HepG2 (cell line): ENCODE data around the gene MZF1. TPM values are rescaled to one million over a fixed set of nuclear protein-coding genes. Genes with fewer than 3 reads are reported as not detected.

Source experiments
- AGO2 ChIP-seq: fragments of 200-400 bp; formaldehyde crosslinking; optimal IDR thresholded peaks from 2 replicates; pipeline ENCODE3; 2017; ENCODE audit warnings: mild to moderate bottlenecking, low read depth, low read length, moderate library complexity
- BORCS8-MEF2B ChIP-seq: sonication (generic); formaldehyde crosslinking; IDR thresholded peaks from 2 replicates; pipeline ENCODE4 v1.8.0; 2022; ENCODE audit warnings: mild to moderate bottlenecking, missing genetic modification reagents
- CHCHD3 ChIP-seq: sonication (generic); formaldehyde crosslinking; IDR thresholded peaks from 2 replicates; pipeline ENCODE4 v1.8.0; 2022; ENCODE audit warnings: mild to moderate bottlenecking, missing genetic modification reagents, moderate library complexity
- GABPA ChIP-seq, 2 experiments: IDR thresholded peaks; 2 replicates each; pipeline ENCODE4 v1.6.1; 2011 to 2016; ENCODE audit warnings: low read depth in 2 of 2, low read length in 1 of 2, missing biosample characterization in 1 of 2, missing genetic modification characterization in 1 of 2
- GLI4 ChIP-seq: sonication (generic); formaldehyde crosslinking; IDR thresholded peaks from 2 replicates; pipeline ENCODE4 v1.5.1; 2020; ENCODE audit warnings: missing genetic modification reagents, mild to moderate bottlenecking, moderate library complexity, borderline replicate concordance
- HCFC1 ChIP-seq: fragments of 150-350 bp; IDR thresholded peaks from 2 replicates; pipeline ENCODE4 v1.6.1; 2014; ENCODE audit warnings: low read depth, low read length
- MAFF ChIP-seq: IDR thresholded peaks from 2 replicates; pipeline ENCODE4 v1.6.1; 2011; ENCODE audit warnings: low read depth, low read length, improper control_type of control experiment
- MAFK ChIP-seq, 2 experiments: IDR thresholded peaks in 1 of 2; conservative IDR thresholded peaks in 1 of 2; 2 replicates each; pipeline ENCODE4 v1.6.1; 2011; ENCODE audit warnings: improper control_type of control experiment in 2 of 2, low read length in 2 of 2
- MIXL1 ChIP-seq: IDR thresholded peaks from 2 replicates; pipeline ENCODE4 v1.6.1; 2016
- SALL2 ChIP-seq: sonication (generic); formaldehyde crosslinking; IDR thresholded peaks from 2 replicates; pipeline ENCODE4 v1.8.1; 2023; ENCODE audit warnings: mild to moderate bottlenecking, missing genetic modification reagents, inconsistent platforms
- SMYD3 ChIP-seq: sonication (generic); formaldehyde crosslinking; IDR thresholded peaks from 2 replicates; pipeline ENCODE4 v1.8.1; 2023; ENCODE audit warnings: mild to moderate bottlenecking, missing genetic modification reagents
- STAG1 ChIP-seq: sonication (generic); formaldehyde crosslinking; IDR thresholded peaks from 2 replicates; pipeline ENCODE4 v1.4.0; 2020; ENCODE audit warnings: missing genetic modification reagents
- ZFP91 ChIP-seq: sonication (generic); formaldehyde crosslinking; IDR thresholded peaks from 2 replicates; pipeline ENCODE4 v1.9.0; 2022; ENCODE audit warnings: missing genetic modification reagents, mild to moderate bottlenecking, borderline replicate concordance
- ZFYVE20 ChIP-seq: sonication (generic); formaldehyde crosslinking; IDR thresholded peaks from 2 replicates; pipeline ENCODE4 v1.8.0; 2023; ENCODE audit warnings: low read depth, mild to moderate bottlenecking, moderate library complexity, missing genetic modification reagents, borderline replicate concordance
- ZMYM3 ChIP-seq: sonication (generic); formaldehyde crosslinking; IDR thresholded peaks from 2 replicates; pipeline ENCODE4 v1.5.1; 2020; ENCODE audit warnings: mild to moderate bottlenecking, missing genetic modification reagents
- ZNF253 ChIP-seq: sonication (generic); formaldehyde crosslinking; IDR thresholded peaks from 2 replicates; pipeline ENCODE4 v1.8.0; 2022; ENCODE audit warnings: mild to moderate bottlenecking, missing genetic modification reagents, borderline replicate concordance
- ZNF274 ChIP-seq: sonication (generic); formaldehyde crosslinking; IDR thresholded peaks from 2 replicates; pipeline ENCODE4 v1.5.1; 2020; ENCODE audit warnings: mild to moderate bottlenecking, missing genetic modification reagents
- polyA plus RNA-seq, 8 experiments: library from polyadenylated mRNA; depleted of rRNA in 3 of 8; stranded (reverse) in 7 of 8; unstranded in 1 of 8; fragments of >200 nt; fragmentation: Illumina TruSeq in 4 of 8; extraction: Trizol in 4 of 8; gene quantifications; 2 replicates each; pipeline versions ENCODE4 v1.2.1 to v1.2.3, GENCODE V29; 2011 to 2016; ENCODE audit warnings: low read depth in 4 of 8, missing spikeins in 1 of 8, mixed read lengths in 1 of 8; ENCODE audit not compliant: insufficient read depth in 1 of 8
- total RNA-seq, 5 experiments: library from RNA; depleted of rRNA; stranded (reverse); fragments of >200 nt; fragmentation: Illumina TruSeq; extraction: Trizol; gene quantifications; 2 replicates each; pipeline ENCODE4 v1.2.3, GENCODE V29; 2016; ENCODE audit warnings: low read depth in 1 of 5
- TF ChIP-seq, protein P1 (sequence below): sonication (generic); formaldehyde crosslinking; IDR thresholded peaks from 2 replicates; pipeline ENCODE4 v1.5.0; 2020; ENCODE audit warnings: missing genetic modification reagents
- TF ChIP-seq, protein P2 (sequence below): sonication (generic); formaldehyde crosslinking; IDR thresholded peaks from 2 replicates; pipeline ENCODE4 v1.4.0; 2020; ENCODE audit warnings: mild to moderate bottlenecking, missing genetic modification reagents
- TF ChIP-seq, protein P3 (sequence below): sonication (generic); formaldehyde crosslinking; IDR thresholded peaks from 2 replicates; pipeline ENCODE4 v1.4.0; 2020; ENCODE audit warnings: missing genetic modification reagents

The MZF1 gene
- total and polyA plus RNA-seq, 2 of the 13 experiments (the other 11 are each of a cell fraction or from before 2014, with no cell fraction given), result 3.1 to 8.1 TPM

DNA sequence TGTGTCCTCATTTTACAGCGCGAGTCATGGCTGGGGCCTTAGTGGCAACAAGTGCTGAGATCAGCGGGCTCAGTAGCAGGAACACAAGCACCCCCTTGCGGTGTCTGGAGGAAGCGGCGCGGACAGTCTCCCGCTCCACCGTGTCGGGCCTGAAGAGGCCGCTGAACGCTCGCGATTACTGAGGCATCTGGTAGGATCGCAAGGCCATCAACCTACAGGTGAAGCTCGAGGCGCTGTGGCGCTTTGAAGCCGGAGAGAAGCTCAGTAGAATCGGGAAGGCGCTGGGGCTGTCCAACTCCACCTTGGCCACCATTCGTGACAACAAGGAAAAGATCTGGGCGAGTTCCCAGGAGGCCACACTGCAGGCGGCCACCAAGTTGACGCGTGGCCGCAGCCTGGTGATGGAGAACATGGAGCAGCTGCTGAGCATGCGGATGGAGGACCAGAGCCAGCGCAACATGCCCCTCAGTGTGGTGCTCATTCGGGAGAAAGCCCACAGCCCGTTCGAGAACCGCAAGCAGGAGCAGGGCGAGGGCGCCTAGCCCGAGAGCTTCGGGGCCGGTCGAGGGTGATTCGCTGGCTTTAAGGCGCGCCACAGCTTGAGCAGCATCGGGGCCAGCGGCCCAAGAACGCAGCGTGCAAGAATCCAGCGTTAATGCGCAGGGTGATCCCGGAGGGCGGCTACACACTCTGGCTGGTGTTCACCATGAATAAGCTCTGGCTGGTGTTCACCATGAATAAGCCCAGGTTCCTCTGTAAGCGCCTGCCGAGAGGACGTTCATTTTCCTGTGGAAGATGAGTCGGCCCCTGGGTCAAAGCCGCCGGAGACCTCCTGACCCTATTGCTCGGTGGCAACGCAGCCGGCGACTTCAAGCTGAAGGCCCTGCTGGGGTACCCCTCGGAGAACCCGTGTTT is 8.3 kb upstream of the MZF1 start (continued):
- TF ChIP-seq SALL2 (CRISPR knock-in tag) (no peak), STAG1 (CRISPR knock-in tag) (peak; percentile 35), GLI4 (CRISPR knock-in tag) (no peak), ZMYM3 (CRISPR knock-in tag) (no peak), GABPA (IDR thresholded peaks at IDR 0.05; ENCODE audit: low read depth, low read length) (no peak), GABPA (CRISPR knock-in tag; IDR thresholded peaks at IDR 0.05; ENCODE audit: low read depth) (peak; percentile 48; the same call in 1 of the 2 replicates), ZNF274 (CRISPR knock-in tag) (no peak), CHCHD3 (CRISPR knock-in tag) (no peak), MAFF (peak; percentile 52; the same call in 1 of the 2 replicates), MIXL1 (CRISPR knock-in tag) (no peak), ZFP91 (CRISPR knock-in tag) (no peak), BORCS8-MEF2B (CRISPR knock-in tag) (no peak), SMYD3 (CRISPR knock-in tag) (no peak), MAFK (conservative IDR thresholded peaks at IDR 0.05 in 1 of 2, IDR thresholded peaks at IDR 0.05 in 1 of 2; ENCODE audit: low read length in 2 of 2) (peak; percentile 39 to 46; a peak in 1 of 4 replicates), AGO2 (peak; percentile 29), ZFYVE20 (CRISPR knock-in tag) (no peak), ZNF253 (CRISPR knock-in tag) (no peak), HCFC1 (no peak)
- TF ChIP-seq, protein P1, sequence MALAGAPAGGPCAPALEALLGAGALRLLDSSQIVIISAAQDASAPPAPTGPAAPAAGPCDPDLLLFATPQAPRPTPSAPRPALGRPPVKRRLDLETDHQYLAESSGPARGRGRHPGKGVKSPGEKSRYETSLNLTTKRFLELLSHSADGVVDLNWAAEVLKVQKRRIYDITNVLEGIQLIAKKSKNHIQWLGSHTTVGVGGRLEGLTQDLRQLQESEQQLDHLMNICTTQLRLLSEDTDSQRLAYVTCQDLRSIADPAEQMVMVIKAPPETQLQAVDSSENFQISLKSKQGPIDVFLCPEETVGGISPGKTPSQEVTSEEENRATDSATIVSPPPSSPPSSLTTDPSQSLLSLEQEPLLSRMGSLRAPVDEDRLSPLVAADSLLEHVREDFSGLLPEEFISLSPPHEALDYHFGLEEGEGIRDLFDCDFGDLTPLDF (CRISPR knock-in tag), result no peak
- TF ChIP-seq, protein P2, sequence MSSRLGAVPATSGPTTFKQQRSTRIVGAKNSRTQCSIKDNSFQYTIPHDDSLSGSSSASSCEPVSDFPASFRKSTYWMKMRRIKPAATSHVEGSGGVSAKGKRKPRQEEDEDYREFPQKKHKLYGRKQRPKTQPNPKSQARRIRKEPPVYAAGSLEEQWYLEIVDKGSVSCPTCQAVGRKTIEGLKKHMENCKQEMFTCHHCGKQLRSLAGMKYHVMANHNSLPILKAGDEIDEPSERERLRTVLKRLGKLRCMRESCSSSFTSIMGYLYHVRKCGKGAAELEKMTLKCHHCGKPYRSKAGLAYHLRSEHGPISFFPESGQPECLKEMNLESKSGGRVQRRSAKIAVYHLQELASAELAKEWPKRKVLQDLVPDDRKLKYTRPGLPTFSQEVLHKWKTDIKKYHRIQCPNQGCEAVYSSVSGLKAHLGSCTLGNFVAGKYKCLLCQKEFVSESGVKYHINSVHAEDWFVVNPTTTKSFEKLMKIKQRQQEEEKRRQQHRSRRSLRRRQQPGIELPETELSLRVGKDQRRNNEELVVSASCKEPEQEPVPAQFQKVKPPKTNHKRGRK (CRISPR knock-in tag), result no peak
- TF ChIP-seq, protein P3, sequence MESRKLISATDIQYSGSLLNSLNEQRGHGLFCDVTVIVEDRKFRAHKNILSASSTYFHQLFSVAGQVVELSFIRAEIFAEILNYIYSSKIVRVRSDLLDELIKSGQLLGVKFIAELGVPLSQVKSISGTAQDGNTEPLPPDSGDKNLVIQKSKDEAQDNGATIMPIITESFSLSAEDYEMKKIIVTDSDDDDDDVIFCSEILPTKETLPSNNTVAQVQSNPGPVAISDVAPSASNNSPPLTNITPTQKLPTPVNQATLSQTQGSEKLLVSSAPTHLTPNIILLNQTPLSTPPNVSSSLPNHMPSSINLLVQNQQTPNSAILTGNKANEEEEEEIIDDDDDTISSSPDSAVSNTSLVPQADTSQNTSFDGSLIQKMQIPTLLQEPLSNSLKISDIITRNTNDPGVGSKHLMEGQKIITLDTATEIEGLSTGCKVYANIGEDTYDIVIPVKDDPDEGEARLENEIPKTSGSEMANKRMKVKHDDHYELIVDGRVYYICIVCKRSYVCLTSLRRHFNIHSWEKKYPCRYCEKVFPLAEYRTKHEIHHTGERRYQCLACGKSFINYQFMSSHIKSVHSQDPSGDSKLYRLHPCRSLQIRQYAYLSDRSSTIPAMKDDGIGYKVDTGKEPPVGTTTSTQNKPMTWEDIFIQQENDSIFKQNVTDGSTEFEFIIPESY, result peak; percentile 100
